Measurements from ENCODE around the gene PDE7B.
"Not testable (repeated sequence)": the region's sequence is repeated elsewhere in the genome, so short reads cannot be mapped to it uniquely, and the experiment has no call there.

Gene PDE7B

DNA sequence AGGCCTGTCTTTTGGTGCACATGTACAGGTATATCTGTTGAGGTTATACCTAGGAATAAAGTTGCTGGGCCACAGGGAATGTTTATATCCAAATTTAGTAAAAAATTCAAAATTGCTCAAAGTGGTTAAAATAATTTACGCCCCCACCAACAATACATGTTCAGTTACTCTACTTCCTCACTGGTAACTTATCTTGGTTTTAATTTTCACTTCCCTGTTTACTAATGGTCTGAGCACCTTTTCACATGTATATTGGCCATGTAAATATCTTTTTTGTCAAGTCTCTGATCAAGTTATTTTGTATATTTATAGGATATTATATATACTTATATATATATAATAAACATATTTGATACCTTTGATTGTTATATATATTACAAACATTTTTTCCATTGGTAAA lies 9.7 kb downstream of the PDE7B start:
- Mint-ChIP-seq H3K27ac (no peak overlapping the region), H3K9me3 (peaks cover 2% of the 10 kb centered on the region), H3K4me1 (no peaks in the 10 kb centered on the region), H3K27me3 (ENCODE audit: low read depth) (no peaks in the 10 kb centered on the region), H3K36me3 (ENCODE audit: low read depth) (no peaks in the 10 kb centered on the region), H3K4me3 (no peak overlapping the region)
- TF ChIP-seq, protein P1, sequence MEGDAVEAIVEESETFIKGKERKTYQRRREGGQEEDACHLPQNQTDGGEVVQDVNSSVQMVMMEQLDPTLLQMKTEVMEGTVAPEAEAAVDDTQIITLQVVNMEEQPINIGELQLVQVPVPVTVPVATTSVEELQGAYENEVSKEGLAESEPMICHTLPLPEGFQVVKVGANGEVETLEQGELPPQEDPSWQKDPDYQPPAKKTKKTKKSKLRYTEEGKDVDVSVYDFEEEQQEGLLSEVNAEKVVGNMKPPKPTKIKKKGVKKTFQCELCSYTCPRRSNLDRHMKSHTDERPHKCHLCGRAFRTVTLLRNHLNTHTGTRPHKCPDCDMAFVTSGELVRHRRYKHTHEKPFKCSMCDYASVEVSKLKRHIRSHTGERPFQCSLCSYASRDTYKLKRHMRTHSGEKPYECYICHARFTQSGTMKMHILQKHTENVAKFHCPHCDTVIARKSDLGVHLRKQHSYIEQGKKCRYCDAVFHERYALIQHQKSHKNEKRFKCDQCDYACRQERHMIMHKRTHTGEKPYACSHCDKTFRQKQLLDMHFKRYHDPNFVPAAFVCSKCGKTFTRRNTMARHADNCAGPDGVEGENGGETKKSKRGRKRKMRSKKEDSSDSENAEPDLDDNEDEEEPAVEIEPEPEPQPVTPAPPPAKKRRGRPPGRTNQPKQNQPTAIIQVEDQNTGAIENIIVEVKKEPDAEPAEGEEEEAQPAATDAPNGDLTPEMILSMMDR (IDR thresholded peaks at IDR 0.05; ENCODE audit: unreplicated experiment in 3 of 3): no peak

DNA sequence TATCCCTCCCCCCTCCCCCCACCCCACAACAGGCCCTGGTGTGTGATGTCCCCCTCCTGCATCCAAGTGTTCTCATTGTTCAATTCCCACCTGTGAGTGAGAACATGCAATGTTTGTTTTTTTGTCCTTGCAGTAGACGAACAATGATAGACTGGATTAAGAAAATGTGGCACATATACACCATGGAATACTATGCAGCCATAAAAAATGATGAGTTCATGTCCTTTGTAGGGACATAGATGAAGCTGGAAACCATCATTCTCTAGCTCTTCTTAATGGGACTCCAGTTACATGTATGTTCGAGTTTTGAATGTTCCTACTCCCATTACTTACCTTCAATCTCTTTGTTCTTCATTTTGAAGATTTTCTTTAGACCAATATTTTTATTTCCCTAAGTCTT lies 13.4 kb downstream of the PDE7B start:
- not testable (repeated sequence) for H3K4me3 Mint-ChIP-seq; H3K27ac Mint-ChIP-seq; H3K4me1 Mint-ChIP-seq; H3K9me3 Mint-ChIP-seq; H3K27me3 Mint-ChIP-seq (ENCODE audit: low read depth); H3K36me3 Mint-ChIP-seq (ENCODE audit: low read depth)

DNA sequence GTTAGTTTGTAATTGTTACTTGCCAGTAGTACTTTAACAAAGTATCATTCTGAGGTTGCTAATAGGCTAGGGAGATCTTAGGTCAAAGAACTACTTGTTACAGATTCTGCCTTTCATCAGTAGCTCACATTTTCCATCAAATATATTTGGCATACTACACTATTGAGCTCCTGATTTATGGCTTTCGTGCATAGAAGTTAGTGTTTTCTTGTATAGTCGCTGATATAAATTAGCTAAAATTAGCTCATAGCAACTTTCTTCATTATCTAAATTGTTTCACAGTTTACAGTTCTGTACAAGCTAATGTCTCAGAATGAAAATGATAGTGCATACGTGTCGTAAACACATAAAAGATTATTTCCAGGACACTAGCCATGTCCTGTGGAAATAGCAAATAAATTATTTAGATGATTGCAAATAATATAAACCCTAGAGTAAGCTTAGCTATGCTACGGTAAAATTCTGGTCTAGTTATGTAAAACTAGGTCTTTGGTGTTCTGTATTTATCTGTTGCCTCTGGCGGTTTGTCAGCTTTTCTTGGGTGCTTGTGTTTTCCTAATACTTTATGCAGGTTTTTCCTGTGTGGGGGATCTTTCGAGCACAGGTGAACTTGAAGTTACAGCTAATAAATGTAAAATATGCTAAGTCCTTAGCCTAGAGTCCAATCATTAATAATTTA lies 15.1 kb downstream of the PDE7B start:
- TF ChIP-seq, protein P1 (IDR thresholded peaks at IDR 0.05; ENCODE audit: unreplicated experiment in 3 of 3): no peak
- Mint-ChIP-seq H3K9me3 (peaks cover 2% of the 10 kb centered on the region), H3K4me3 (no peak overlapping the region), H3K36me3 (ENCODE audit: low read depth) (no peaks in the 10 kb centered on the region), H3K27me3 (ENCODE audit: low read depth) (no peaks in the 10 kb centered on the region), H3K4me1 (no peaks in the 10 kb centered on the region), H3K27ac (peak overlapping the region in 1 of 3 experiments; percentile 20)

DNA sequence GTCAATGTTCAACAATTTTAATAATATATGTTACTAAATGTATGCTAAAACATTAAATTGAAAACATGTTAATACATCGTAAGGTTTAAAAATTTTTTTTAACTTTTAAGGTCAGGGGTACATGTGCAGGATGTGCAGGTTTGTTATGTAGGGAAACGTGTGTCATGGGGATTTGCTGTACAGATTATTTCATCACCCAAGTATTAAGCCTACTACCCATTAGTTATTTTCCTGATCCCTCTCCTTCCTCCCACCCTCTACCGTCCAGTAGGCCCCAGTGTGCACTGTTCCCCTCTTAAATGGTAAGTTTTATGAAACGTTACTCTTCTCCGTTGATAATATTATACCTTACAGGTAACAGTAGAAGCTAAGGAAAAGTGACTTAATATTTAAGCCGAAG lies 15.8 kb downstream of the PDE7B start:
- TF ChIP-seq, protein P1 (IDR thresholded peaks at IDR 0.05; ENCODE audit: unreplicated experiment in 3 of 3): no peak
- peaks cover 2% of the 10 kb centered on the region for H3K9me3 Mint-ChIP-seq
- peak overlapping the region in 1 of 3 experiments; percentile 72 for H3K27ac Mint-ChIP-seq
- H3K36me3 Mint-ChIP-seq (ENCODE audit: low read depth): no peaks in the 10 kb centered on the region
- peaks cover 5% of the 10 kb centered on the region for H3K4me1 Mint-ChIP-seq
- H3K27me3 Mint-ChIP-seq (ENCODE audit: low read depth): no peaks in the 10 kb centered on the region
- H3K4me3 Mint-ChIP-seq: no peak overlapping the region

DNA sequence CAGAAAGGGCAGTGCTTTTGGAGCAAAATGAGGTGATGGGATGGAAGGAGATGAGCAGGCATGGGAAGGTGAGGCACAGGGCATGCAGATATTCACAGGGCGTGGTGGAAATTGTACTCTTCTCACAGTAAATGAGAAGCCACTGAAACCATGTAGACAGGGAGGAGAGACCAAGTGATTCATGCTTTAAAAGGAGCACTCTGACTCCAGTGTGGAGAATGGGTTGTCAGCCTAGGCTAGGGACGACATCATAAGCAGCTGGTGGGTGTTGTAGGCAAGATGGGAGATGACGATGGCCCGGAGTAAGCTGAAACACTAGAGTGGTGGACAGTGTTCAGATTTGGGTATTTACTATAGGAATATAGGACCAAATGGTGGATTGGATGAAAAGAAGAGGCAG lies 18.4 kb downstream of the PDE7B start:
- H3K27ac Mint-ChIP-seq: no peak overlapping the region
- H3K36me3 Mint-ChIP-seq (ENCODE audit: low read depth): no peaks in the 10 kb centered on the region
- TF ChIP-seq, protein P1 (IDR thresholded peaks at IDR 0.05; ENCODE audit: unreplicated experiment in 3 of 3): no peak
- H3K4me3 Mint-ChIP-seq: no peak overlapping the region
- peaks cover 5% of the 10 kb centered on the region for H3K4me1 Mint-ChIP-seq
- peaks cover 2% of the 10 kb centered on the region for H3K9me3 Mint-ChIP-seq
- no peaks in the 10 kb centered on the region for H3K27me3 Mint-ChIP-seq (ENCODE audit: low read depth)

DNA sequence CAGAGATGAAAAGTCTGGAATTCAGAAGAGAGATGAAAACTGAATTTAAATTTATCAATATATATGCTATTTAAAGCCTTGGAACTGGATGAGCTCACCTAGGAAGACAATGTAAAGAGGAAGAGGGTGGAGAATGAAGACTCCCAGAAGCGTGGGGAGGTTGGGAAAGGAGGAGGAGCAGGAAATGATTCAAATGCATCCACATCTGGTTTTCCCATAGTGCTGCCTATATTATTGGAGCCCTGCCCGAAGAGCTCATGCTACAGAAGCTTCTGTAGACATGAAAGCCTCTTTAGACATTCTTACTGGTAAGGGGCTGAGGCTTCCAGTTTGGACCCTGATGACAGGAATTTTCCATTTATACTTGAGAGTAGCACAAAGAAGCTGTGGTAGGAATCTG lies 19.2 kb downstream of the PDE7B start:
- Mint-ChIP-seq H3K27ac (peak overlapping the region in 1 of 3 experiments; percentile 3), H3K27me3 (ENCODE audit: low read depth) (no peaks in the 10 kb centered on the region), H3K36me3 (ENCODE audit: low read depth) (no peaks in the 10 kb centered on the region), H3K9me3 (no peaks in the 10 kb centered on the region), H3K4me3 (no peak overlapping the region), H3K4me1 (peaks cover 5% of the 10 kb centered on the region)
- TF ChIP-seq, protein P1 (IDR thresholded peaks at IDR 0.05; ENCODE audit: unreplicated experiment in 3 of 3): no peak

Measured in nephron (organoid).